22Rv1 (cell line): ENCODE data around the gene AMOT.
A peak's percentile ranks its signal among the peaks of the same experiment; 100 is the strongest.

ENCODE experiments used
- H3K27ac ChIP-seq: fragments of 450-650 bp; 2 replicates; pipeline ENCODE4 v1.5.1; 2017
- ZFX ChIP-seq: fragments of 450-650 bp; IDR thresholded peaks from 2 replicates; pipeline ENCODE4 v1.6.1; 2017; ENCODE audit warnings: antibody characterized with exemption, borderline replicate concordance
- TF ChIP-seq, protein P1 (sequence below): fragments of 450-650 bp; IDR thresholded peaks from 2 replicates; pipeline ENCODE4 v1.5.1; 2017; ENCODE audit warnings: mild to moderate bottlenecking

Gene AMOT

DNA sequence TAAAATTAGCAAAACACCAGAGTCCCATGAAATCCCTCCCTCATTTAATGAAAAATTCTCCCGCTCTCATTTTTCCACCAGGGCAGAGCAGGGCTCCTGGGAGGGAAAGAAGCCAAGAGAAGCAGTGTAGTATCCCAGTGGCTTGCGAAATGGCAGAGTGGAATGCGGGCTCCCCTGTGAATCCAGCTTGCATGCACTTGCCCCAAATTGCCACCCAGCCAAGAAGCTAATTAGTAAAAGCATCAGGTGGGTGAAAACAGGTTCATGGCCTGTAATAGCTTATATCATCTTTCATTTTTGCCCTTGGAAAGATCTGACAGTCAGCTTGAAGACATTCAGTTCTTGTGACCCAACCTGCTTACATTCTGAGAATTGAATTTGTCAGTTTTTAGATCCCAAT lies 10.1 kb downstream of the AMOT start:
- no peak for TF ChIP-seq ZFX
- TF ChIP-seq, protein P1, sequence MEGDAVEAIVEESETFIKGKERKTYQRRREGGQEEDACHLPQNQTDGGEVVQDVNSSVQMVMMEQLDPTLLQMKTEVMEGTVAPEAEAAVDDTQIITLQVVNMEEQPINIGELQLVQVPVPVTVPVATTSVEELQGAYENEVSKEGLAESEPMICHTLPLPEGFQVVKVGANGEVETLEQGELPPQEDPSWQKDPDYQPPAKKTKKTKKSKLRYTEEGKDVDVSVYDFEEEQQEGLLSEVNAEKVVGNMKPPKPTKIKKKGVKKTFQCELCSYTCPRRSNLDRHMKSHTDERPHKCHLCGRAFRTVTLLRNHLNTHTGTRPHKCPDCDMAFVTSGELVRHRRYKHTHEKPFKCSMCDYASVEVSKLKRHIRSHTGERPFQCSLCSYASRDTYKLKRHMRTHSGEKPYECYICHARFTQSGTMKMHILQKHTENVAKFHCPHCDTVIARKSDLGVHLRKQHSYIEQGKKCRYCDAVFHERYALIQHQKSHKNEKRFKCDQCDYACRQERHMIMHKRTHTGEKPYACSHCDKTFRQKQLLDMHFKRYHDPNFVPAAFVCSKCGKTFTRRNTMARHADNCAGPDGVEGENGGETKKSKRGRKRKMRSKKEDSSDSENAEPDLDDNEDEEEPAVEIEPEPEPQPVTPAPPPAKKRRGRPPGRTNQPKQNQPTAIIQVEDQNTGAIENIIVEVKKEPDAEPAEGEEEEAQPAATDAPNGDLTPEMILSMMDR = no peak
- no peak overlapping the region for H3K27ac ChIP-seq

DNA sequence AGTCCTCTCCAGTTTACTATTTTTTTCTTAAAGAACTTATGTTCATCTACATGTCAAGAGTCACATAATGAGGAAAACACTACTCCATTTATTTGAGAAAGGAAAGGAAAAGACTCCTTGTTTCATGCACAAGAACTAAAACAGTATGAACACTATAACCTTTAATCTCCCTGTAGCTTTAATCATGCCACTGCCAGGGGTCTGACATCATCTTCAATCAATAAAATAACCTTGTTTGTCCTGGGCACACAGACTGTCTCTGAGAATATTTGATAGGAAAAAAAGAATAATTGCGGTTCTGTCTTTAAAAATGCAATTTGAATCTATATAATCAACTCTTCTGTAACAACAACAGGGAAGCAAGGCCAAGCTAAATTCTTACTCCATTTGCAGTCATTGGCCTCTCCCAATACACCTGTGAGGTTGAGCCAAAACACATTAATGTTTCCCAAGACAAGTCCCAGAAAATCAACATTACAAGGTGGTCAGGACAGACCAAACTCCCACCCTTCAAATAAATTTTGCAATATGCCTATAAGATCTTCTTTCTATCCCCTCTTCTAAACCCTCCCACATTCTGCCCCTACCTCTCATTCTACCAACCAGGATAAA lies 13.2 kb downstream of the AMOT start:
- no peak for TF ChIP-seq ZFX
- TF ChIP-seq, protein P1 = no peak

DNA sequence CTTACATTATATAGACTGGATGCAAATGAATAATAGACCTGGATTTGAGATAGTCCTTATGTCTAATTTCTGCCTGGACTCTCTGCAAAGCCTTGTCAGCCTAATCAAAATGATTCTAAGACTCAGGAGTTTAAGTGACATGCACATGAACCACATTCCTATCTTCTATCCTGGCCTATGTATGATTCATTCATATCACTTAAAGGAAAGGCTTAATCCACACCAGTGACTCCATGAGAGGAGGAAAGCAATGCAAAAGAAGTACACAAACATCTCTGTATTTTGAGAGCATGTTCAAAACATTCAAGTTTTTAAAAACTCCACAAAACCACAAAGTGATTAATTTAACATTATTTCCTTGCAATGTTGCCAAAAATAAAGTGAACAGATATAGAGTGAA lies 14.6 kb downstream of the AMOT start:
- no peak for TF ChIP-seq ZFX
- TF ChIP-seq, protein P1 = no peak
- H3K27ac ChIP-seq = no peak overlapping the region

More for the DNA sequence above, 13.2 kb downstream of the AMOT start:
- 0 out of 2 replicates have a peak overlapping the region, but pooled peaks have one; percentile 13 for H3K27ac ChIP-seq

DNA sequence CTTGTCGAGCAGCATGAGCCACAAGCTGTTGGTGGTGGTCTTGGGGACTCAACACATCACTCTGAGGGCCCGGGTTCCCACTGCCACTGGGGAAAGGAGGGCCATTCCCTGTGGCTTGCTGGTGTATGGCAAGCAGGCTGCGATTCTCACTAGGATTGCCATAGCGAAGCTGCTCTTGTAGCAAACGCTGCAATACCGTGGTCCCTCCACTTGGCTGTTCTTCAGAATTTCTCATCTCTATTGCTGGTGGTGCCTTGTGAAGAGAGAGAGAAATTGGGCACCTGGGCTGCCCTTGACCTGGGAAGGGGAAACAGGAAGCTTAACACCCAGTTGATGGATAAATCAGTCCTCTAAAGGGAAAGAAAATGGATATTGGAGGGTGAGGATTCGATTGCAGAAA lies 17.7 kb downstream of the AMOT start:
- no peak overlapping the region for H3K27ac ChIP-seq
- TF ChIP-seq, protein P1 = no peak
- no peak for TF ChIP-seq ZFX

DNA sequence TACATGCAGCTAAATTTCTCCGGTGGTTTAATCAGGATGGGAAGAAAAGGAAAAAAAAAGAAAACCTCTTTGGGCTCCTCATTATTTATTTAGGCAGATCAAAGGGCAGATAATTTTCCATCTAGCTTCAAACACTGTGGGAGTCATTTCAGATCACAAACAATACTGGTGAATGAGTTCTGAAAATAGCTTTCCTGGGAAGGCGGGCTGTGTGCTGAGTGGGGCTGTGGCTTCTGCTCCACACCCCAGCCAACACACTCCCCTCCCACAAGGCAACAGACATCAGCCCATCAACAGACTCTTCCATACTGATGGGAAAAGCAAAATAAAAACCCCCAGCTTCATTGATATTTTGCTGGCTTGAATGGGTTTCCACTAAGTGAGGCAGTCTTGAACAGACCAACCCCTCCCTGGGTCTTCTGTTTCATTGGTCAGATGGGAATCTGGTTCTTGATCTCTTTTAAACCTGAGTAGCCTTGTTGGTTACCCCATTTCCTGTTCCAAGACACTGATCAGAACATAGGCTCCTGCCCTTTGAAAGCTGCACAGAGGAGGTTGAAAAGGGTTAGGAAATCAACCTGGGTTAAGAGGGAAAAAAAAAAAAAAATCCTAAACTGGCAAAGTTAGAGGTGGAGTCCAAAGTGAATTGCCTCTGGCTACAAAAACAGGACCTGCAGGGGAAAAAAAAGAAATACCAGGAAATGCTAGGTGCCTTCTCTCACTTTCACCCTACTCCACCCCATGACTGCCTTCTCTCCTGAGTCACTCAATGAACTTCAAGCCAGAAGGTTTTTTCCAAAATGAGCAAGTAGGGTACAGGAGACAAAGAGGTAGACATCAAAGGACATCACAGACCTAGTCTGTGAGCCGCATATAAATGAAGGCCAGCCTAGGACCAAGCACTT lies 20.0 kb downstream of the AMOT start:
- no peak overlapping the region for H3K27ac ChIP-seq
- TF ChIP-seq ZFX = no peak
- TF ChIP-seq, protein P1 = no peak

DNA sequence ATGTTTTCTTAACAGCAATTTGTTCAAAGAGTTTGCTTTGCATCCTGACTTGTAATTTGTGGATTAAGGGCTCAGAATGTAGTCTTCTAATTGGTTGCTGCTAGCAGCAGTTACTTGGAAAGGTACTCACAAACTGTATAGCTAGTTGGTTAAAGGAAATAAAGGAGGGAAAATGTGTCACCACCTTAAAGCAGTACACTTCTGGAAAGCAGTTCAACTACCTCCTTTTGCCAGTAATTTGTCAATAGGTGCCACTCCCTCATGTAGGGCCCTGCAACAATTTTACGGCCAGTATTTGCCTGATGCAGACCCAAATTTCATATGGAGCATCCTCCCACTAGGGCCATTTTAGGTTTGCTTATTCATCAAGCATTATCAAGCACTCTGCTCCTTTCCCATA lies 20.8 kb downstream of the AMOT start:
- H3K27ac ChIP-seq = no peak overlapping the region
- no peak for TF ChIP-seq ZFX
- TF ChIP-seq, protein P1 = no peak

DNA sequence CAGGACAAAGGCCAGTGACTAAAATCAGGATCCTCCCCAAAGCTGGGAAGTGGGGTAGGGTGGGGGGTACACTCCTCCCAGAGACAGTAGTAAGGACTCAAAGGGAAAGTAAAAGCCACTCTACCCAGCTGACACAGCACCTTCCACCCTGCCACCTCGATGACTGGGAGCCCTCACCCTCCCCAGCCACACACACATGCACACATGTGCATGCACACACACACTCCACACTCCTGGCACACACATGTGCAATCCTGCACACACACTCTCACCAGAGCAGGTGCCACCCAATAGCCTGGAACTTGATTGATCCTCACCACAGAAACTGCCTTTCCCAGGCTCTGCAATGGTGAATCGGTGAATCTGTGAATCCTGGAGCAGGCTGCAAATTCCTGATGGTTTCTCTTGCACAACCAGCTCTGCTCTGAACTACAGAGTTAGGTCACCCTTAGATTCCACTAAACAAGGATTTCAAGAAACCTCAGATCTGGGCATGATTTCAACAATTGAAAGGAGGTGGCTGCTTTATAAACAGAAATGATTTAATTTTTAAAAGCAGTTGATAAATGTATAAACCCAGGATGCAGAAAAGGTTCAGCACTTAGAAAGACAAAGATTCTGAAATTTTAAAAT lies 21.5 kb downstream of the AMOT start:
- TF ChIP-seq, protein P1 = no peak
- no peak for TF ChIP-seq ZFX
- no peak overlapping the region for H3K27ac ChIP-seq
